ENCODE results near the gene KCNQ4.

Gene KCNQ4

DNA sequence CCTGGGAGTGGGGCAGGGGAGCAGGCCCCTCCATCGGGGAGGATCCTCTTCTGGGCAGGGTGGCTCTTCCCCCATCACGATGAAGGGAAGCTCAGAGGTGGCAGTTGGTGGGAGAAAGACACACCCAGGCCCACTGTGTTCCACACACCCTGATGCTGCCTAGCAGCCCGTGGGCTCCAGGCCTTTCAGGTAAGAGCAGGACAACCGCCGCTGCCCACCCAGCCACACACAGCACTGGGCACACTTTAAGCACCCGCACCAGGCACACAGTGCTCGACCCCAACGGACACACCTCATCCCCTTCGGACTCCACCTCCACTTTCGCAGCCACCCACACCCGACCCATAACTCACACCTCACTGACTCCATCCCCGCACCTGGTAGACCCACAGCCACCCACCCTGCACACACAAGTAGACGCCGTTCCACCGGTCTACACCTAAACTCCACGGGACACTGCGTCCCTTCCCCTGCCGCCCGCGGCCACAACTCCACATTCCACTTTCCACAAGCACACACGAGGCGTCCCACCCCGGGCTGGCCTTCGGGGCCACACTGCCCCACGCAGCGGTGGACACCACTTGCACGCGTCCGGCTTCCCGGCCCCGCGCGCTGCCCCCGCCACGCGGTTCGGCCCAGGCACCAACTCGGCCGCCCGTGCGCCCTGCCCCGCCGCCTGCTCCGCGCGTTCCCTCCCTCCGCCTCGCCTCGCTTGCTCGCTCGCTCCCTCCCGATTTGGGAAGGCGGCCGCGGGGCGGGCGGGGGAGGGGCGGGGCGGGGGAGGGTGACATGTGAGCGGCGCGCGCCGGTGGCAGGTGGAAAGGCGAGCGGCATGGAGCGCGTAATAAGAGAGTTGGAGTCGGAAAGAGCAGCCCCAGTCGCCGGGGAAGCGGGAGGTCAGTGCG is at the start of gene KCNQ4:
Gene KCNQ4, plus strand, starts transcription at position 787 of the 905 bp plus-strand sequence. CDS start 307 bp downstream, outside the sequence.
- peak within 1 kb of the TSS; percentile 77 for H3K4me3 Mint-ChIP-seq
- H3K36me3 Mint-ChIP-seq (ENCODE audit: low read depth): peaks cover 6% of the 10 kb centered on the region
- H3K4me1 Mint-ChIP-seq (ENCODE audit: low read depth): peaks cover 8% of the 10 kb centered on the region
- peaks cover 37% of the 10 kb centered on the region for H3K27me3 Mint-ChIP-seq (ENCODE audit: low read depth)
- peak within 1 kb of the TSS; percentile 69 for H3K27ac Mint-ChIP-seq
- no peaks in the 10 kb centered on the region for H3K9me3 Mint-ChIP-seq

DNA sequence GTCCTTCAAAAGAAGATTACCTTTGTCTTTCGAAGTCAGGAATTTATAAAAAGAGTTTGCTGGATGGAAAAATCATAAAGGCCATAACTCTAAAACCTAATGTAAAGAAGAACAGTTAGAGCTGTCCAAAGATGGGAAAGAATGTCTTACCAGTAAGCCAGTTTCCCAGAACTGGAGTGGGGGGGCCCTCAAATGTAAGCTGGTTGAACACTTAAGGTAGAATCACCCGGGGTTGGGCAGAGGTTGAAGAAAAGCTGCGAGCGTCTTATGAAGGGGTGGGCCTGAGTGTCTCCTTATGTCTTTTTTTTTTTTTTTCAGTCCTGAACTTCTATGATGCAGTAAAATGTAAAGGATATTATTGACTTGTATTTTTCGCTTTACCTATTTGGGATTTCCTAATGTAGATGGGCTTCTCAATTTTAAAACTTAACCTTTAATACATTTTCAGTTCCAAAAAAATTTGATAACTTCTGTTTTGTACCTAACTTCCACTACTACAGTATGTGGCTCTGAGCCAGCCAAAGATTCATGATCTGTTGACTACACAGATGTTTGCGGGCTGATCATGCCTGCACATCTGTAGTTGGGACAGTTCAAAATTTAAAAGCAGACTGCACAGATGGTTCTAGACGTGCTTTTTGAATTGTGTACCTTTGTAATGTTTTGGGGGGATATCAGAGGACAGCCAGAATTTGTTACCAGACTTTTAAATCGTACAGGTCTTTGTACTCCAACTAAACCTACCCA is 48.5 kb upstream of the KCNQ4 start:
- H3K36me3 Mint-ChIP-seq (ENCODE audit: low read depth): peaks cover 26% of the 10 kb centered on the region
- H3K27ac Mint-ChIP-seq: no peak overlapping the region
- peaks cover 23% of the 10 kb centered on the region for H3K4me1 Mint-ChIP-seq (ENCODE audit: low read depth)
- no peak overlapping the region for H3K4me3 Mint-ChIP-seq
- H3K9me3 Mint-ChIP-seq: no peaks in the 10 kb centered on the region
- H3K27me3 Mint-ChIP-seq (ENCODE audit: low read depth): no peaks in the 10 kb centered on the region

GRCh38 chr1:40736085-40736531 is 47.5 kb upstream of the KCNQ4 start:
- Mint-ChIP-seq H3K4me1 (ENCODE audit: low read depth) (peaks cover 19% of the 10 kb centered on the region), H3K9me3 (no peaks in the 10 kb centered on the region), H3K27me3 (ENCODE audit: low read depth) (no peaks in the 10 kb centered on the region), H3K4me3 (no peak overlapping the region), H3K27ac (no peak overlapping the region), H3K36me3 (ENCODE audit: low read depth) (peaks cover 30% of the 10 kb centered on the region)

DNA sequence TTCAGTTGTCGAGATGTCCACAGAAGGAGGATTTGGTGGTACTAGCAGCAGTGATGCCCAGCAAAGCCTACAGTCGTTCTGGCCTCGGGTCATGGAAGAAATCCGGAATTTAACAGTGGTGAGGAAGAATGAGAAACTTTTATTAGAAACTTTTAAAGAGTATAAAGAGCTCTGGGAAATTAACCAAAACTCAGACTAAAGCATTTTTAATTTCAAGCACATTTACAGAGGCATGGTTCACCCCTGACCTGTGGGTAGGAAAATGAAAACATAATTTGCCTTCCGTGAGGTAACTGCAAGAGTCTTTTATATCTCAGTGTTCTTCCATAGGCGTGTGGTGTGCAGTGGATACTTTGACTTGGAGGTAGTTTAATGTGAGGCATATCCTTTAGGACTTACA is 44.8 kb upstream of the KCNQ4 start:
- Mint-ChIP-seq H3K27ac (no peak overlapping the region), H3K27me3 (ENCODE audit: low read depth) (no peaks in the 10 kb centered on the region), H3K9me3 (no peaks in the 10 kb centered on the region), H3K4me1 (ENCODE audit: low read depth) (peaks cover 27% of the 10 kb centered on the region), H3K4me3 (no peak overlapping the region), H3K36me3 (ENCODE audit: low read depth) (peaks cover 42% of the 10 kb centered on the region)

- H3K36me3 Mint-ChIP-seq (ENCODE audit: low read depth): peaks cover 45% of the 10 kb centered on the region
- no peak overlapping the region for H3K27ac Mint-ChIP-seq
- no peak overlapping the region for H3K4me3 Mint-ChIP-seq
- peaks cover 28% of the 10 kb centered on the region for H3K4me1 Mint-ChIP-seq (ENCODE audit: low read depth)
- no peaks in the 10 kb centered on the region for H3K27me3 Mint-ChIP-seq (ENCODE audit: low read depth)
- no peaks in the 10 kb centered on the region for H3K9me3 Mint-ChIP-seq
Measured at GRCh38 chr1:40739455-40740008, 44.1 kb upstream of the KCNQ4 start.

DNA sequence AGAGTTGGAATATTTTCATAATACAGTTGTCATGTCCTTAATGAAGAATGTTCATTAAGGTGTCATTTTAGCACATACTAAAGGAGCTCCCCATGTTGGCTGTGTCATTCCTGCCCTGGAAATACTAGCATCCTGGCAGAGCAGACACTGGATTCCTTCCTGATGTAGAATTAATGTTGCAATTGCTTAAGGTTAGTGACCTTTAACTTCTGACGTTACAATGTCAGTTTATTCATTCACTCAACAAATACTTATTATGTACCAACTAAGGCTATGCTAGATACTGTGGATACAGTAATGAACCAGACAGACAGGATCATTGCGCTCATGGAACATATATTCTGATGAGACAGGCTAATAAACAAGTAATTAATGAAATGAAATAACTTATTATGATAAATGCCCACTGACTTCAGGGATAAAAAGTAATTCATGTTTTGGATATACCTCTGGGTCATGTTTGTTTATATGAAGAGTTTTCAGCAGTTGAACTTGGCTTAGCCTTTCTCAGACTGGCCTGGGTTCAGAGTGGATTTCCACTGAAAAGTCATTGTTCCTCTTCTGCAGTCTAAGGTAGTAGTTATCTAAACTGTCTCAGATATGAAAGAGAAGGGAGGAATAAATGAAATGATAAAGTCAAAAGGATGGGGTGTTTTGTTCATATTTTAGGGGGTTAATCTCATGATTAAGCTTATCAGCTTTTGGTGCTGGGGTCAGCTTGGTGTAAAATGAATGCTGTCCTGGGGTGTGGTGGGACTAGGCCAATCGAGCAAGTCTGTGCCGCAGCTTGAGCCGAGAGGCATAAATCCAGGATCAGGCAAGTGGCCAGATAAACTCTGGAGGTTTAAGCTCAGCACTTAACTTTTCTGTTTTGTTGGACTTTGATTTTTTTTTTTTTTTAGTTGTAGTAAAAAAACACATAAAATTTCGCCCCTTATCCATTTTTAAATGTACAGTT is 43.3 kb upstream of the KCNQ4 start:
- Mint-ChIP-seq H3K9me3 (no peaks in the 10 kb centered on the region), H3K36me3 (ENCODE audit: low read depth) (peaks cover 46% of the 10 kb centered on the region)

GRCh38 chr1:40740997-40741736 is 42.4 kb upstream of the KCNQ4 start:
- Mint-ChIP-seq H3K4me1 (ENCODE audit: low read depth) (peaks cover 31% of the 10 kb centered on the region), H3K36me3 (ENCODE audit: low read depth) (peaks cover 52% of the 10 kb centered on the region), H3K9me3 (no peaks in the 10 kb centered on the region), H3K27ac (no peak overlapping the region), H3K27me3 (ENCODE audit: low read depth) (no peaks in the 10 kb centered on the region), H3K4me3 (no peak overlapping the region)

More for the DNA sequence above, 43.3 kb upstream of the KCNQ4 start:
- H3K27me3 Mint-ChIP-seq (ENCODE audit: low read depth): no peaks in the 10 kb centered on the region
- H3K4me1 Mint-ChIP-seq (ENCODE audit: low read depth): peaks cover 30% of the 10 kb centered on the region
- no peak overlapping the region for H3K27ac Mint-ChIP-seq
- no peak overlapping the region for H3K4me3 Mint-ChIP-seq

DNA sequence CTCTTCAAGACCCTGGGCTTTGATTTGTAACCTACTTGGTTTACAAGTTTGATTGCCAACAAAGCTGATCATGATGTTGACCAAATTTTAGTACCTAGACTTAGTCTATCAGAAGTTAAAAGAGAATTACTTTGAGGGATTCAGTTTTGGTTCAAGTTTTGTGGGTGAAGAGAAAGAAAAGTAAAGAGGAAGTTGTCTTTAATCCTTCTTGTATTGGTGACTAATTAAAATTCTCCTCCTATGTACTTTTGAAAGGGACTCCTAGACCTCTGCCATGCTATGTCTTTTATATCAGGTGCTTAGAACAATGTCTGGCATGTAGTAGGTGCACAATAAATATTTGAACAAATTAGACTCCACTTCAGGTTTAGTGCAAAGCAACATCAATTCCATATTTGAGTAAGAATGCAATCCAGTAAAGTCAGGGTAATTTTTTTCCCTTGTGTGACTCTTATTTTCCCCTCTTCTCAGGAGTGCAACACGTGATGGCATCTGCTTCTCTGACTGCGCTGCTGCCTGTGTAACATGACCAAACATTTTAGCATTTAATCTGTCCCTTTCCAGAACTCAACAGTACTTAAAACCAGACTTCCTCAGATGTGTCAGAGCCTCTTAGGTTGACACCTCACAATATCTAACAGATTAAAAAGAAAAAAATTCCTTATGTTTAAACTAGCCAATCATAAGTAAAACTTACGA is 41.1 kb upstream of the KCNQ4 start:
- H3K27me3 Mint-ChIP-seq (ENCODE audit: low read depth): no peaks in the 10 kb centered on the region
- no peak overlapping the region for H3K4me3 Mint-ChIP-seq
- peak overlapping the region; percentile 22 for H3K27ac Mint-ChIP-seq
- H3K4me1 Mint-ChIP-seq (ENCODE audit: low read depth): peaks cover 37% of the 10 kb centered on the region
- H3K36me3 Mint-ChIP-seq (ENCODE audit: low read depth): peaks cover 61% of the 10 kb centered on the region
- no peaks in the 10 kb centered on the region for H3K9me3 Mint-ChIP-seq

DNA sequence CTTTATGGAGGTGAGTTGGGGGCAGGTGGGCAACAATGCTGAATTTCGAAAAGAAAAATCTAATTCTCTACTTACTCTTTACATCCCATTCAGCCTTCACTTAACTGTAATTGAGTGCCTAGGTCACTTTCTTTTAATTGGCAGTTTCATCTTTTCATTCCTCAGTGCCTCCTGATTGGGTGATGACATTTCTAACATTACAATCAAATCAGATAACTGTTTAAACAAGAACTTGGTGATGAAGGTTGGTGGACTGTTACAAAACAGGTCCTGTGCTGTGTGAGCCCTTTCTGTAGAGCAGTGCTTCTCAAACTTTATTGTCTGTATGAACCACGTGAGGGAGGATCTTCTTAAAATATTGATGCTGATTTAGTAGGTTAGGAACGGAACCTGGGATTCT is 40.1 kb upstream of the KCNQ4 start:
- no peaks in the 10 kb centered on the region for H3K9me3 Mint-ChIP-seq
- no peak overlapping the region for H3K4me3 Mint-ChIP-seq
- H3K27me3 Mint-ChIP-seq (ENCODE audit: low read depth): no peaks in the 10 kb centered on the region
- H3K36me3 Mint-ChIP-seq (ENCODE audit: low read depth): peaks cover 65% of the 10 kb centered on the region
- peaks cover 37% of the 10 kb centered on the region for H3K4me1 Mint-ChIP-seq (ENCODE audit: low read depth)
- H3K27ac Mint-ChIP-seq: no peak overlapping the region

DNA sequence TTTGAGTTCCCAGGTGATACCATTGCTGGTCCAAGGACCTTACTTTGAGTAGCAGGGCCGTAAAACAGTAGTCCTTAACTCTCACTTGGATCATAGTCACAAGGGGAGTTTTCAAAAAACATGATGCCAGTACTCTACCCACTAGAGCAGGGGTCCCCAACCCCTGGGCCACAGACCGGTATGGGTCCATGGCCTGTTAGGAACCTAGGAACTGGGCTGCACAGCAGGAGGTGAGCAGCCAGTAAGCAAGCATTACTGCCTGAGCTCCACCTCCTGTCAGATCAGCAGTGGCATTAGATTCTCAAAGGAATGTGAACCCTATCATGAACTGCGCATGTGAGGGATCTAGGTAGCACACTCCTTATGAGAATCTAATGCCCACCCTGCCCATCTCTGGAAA is 39.7 kb upstream of the KCNQ4 start:
- H3K4me3 Mint-ChIP-seq: no peak overlapping the region
- peaks cover 37% of the 10 kb centered on the region for H3K4me1 Mint-ChIP-seq (ENCODE audit: low read depth)
- no peaks in the 10 kb centered on the region for H3K9me3 Mint-ChIP-seq
- no peaks in the 10 kb centered on the region for H3K27me3 Mint-ChIP-seq (ENCODE audit: low read depth)
- peaks cover 67% of the 10 kb centered on the region for H3K36me3 Mint-ChIP-seq (ENCODE audit: low read depth)
- H3K27ac Mint-ChIP-seq: no peak overlapping the region

GRCh38 chr1:40745176-40745575 is 38.4 kb upstream of the KCNQ4 start:
- H3K27ac Mint-ChIP-seq: no peak overlapping the region
- H3K4me1 Mint-ChIP-seq (ENCODE audit: low read depth): peaks cover 36% of the 10 kb centered on the region
- peaks cover 66% of the 10 kb centered on the region for H3K36me3 Mint-ChIP-seq (ENCODE audit: low read depth)
- H3K9me3 Mint-ChIP-seq: no peaks in the 10 kb centered on the region
- H3K4me3 Mint-ChIP-seq: no peak overlapping the region
- no peaks in the 10 kb centered on the region for H3K27me3 Mint-ChIP-seq (ENCODE audit: low read depth)

DNA sequence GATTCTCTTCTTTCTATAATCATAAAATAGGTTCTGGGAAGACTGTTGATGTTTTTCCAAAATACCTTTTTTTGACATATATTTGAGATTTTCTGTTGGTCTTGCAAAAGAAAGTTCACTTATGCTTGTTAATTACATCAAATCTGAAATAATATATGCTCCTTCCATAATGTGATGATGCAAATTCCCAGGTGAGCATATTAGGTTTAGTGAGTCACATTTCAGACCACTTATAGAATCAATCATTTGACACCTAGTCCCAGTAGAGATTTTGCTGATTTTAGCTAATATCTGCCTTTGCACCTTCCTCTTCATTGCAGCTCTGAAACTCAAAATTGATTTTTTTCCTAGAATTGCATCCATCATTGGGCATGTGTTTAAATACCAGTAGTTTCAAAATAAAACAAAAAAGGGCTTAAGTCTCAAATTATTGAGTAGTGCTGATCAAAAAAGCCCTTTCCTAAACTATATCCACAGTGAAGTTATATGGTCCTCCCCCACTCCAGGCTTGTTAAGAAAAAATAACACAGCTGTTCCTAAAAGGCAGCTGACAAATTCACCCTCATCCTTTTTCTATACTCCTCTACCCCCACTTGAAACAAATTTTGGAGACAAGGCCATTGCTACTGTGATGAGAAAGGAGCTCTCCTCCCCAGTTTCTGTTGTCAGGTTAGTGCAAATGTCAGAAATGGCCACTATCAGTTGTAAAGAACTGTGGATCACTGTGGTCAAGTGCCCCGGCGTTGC is 37.1 kb upstream of the KCNQ4 start:
- Mint-ChIP-seq H3K27me3 (ENCODE audit: low read depth) (no peaks in the 10 kb centered on the region), H3K4me3 (no peak overlapping the region), H3K27ac (no peak overlapping the region), H3K9me3 (no peaks in the 10 kb centered on the region), H3K4me1 (ENCODE audit: low read depth) (peaks cover 35% of the 10 kb centered on the region), H3K36me3 (ENCODE audit: low read depth) (peaks cover 65% of the 10 kb centered on the region)
